Right lobe of liver (tissue), 4 donors: ENCODE data around the gene ADORA3.

Source experiments
- CTCF ChIP-seq, 4 donors: fragments of 200-600 bp in 3 of 4; fragments of 450-650 bp in 1 of 4; IDR thresholded peaks; one replicate each; pipeline versions ENCODE4 v1.5.1 to v1.8.0; 2016 to 2022; ENCODE audit warnings: antibody characterized with exemption in 4 of 4, mild to moderate bottlenecking in 2 of 4
- POLR2A ChIP-seq: fragments of 450-650 bp; IDR thresholded peaks from one replicate; pipeline ENCODE4 v1.6.1; 2017; ENCODE audit warnings: antibody characterized with exemption, mild to moderate bottlenecking
- donor health status: DM: no; HTN: no; CAD: no.
- donor health status: DM: no; HTN: no; CAD: no.
- donor health status: DM: no; HTN: yes; CAD: no.

GRCh38 chr1:111465754-111466153, 37.7 kb downstream of the ADORA3 start:
- TF ChIP-seq CTCF (IDR thresholded peaks at IDR 0.05) = no peak
- TF ChIP-seq POLR2A = no peak
